HG02623 (cell line): ENCODE measurements around the gene A2M.

ENCODE experiments used
- ATAC-seq: cut with Tn5 transposase; IDR thresholded peaks from one replicate; pipeline ENCODE4 v1.9.1; 2021; ENCODE audit warnings: moderate library complexity; ENCODE audit not compliant: unreplicated experiment

A2M gene

DNA sequence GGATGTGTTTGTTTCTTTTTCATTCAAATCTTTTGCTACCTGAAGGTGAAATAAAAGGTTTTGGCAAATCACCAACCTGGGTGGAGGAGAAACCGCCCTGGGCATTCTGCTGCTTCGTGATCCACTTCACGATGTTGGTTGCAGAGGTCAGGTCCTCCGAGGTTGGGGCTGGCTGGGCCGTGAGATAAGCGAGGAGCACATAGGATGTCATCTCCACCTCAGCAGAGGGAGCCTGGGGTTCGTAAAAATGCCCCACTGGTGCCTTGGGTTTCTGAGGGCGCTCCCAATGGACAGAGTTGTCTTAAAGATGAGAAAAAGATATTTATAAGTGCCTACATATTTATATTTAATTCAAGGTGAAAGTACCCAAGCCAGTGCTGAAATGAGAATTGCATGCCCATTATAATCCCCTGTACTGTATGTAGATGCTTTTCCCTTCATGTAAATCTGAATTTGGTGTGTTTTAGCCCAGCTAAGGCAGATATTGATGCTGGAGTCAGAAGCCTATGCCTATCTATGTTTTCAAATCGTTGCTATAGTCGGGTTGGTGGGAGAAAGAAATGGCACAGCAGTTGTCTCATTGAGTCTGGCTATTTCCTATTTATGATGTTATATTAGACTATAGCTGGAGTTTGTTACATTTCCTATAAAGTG lies 41.1 kb downstream of the A2M start:
- ATAC-seq: no peak

DNA sequence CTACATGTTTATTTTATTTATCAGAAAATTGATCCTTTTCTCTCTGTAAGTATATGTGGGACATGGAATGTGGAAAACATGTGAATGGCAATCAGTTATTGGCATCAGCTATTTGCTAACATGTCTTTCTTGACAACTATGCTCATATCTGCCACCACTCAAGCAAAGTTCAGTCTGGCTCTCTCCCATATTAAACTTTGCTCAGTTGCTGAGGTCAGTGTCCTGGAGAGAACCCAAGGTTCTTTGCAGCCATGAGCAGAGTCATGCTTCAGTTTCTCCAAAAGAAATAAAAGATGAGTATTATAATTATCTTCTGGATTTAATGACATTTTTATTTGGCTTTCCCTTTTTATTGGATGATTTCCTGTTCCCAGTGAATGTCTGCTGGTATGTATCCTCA lies 42.6 kb downstream of the A2M start:
- no peak for ATAC-seq

DNA sequence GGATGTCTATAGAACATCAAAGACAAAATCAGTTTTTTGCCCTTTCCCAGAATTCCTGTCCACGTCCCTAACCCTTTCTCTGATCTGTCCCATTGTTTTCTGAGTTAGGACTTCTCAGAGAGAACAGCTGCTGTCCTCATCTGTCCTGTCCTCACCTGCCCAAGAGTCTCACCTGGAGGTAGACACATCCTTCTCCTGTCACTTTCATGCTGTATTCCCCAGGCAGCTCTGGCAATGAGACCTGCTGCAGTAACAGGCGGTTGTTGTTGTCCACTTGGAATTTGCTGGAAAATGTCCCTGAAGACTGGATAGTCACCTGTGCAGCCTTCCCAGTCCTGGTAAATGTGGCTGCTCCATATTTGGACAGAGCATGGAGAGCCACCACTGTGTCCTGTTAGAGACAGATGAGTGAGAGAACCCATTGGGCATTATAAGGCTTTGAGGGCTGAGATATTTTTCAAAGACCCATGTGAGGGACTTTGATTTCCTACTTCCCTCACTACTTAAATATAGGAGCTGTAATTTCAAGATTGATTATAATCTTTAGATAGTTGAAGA lies 43.2 kb downstream of the A2M start:
- no peak for ATAC-seq

DNA sequence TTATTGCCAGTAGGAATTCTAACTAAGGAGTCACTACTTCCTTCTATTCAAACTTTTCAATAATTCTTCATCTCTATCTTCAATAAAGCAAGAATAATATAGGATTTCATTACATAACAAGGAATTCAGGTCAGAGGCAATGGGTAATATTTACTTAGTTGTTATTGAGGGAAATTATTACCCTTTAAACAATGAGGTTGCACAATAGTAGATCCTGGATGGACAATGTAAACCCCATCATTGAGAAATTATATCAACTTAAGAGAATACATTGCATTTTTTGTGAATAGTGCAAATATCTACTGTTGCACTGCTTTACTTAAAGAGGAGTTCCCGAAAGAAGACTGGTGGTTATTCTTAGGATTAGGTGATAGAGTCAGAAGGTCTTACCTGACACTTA lies 43.8 kb downstream of the A2M start:
- ATAC-seq: no peak

DNA sequence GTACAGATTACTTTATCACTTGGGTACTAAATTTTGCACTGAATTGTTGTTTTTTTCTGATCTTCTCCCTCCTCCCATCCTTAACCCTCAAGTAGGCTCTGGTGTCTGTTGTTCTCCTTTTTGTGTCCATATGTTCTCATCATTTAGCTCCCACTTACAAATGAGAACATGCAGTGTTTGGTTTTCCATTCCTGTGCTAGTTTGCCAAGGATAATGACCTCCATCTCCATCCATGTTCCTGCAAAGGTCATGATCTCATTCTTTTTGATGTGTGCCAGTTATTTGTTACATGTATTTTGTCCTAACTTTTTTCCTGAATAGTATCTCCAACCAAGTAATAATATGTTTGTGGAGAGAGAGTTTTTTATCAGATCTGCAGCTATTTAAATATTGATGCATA lies 44.2 kb downstream of the A2M start:
- no peak for ATAC-seq

DNA sequence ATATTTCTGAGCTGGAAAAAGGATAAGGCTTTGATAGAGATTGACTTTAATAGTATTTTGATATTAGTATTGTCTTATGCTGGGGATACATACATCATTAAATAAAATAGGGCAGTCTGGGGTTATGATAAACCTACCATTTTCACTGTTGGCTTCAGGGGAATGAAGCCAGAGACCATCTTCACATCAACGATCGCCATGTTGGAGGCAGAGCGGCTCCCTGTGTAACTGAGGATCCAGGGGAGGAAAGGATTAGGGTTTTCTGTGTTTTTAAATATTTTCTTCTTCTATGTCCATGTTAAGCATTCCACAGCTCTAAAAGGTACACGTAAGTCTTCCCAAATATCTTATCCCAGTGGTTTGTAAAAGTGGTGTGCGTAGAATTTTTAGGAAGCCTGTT lies 45.4 kb downstream of the A2M start:
- no peak for ATAC-seq

DNA sequence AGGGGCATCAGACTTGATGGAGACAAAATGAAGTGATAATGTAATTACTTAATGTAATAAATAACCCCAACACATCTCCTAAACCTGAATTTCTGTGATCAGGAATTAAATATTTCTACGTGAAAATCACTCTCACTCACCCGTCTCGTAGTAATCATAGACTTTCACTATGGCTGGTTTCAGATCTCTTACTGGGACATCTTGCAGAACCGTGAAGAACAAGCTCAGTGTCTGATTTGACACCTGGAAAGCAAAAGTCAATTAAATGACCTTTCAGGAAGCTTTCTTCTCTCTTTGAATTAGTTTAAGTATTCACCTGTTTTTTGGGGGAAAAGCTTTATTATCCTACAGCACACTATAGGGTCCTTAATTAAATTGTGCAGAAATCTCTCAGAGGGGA lies 47.1 kb downstream of the A2M start:
- no peak for ATAC-seq

DNA sequence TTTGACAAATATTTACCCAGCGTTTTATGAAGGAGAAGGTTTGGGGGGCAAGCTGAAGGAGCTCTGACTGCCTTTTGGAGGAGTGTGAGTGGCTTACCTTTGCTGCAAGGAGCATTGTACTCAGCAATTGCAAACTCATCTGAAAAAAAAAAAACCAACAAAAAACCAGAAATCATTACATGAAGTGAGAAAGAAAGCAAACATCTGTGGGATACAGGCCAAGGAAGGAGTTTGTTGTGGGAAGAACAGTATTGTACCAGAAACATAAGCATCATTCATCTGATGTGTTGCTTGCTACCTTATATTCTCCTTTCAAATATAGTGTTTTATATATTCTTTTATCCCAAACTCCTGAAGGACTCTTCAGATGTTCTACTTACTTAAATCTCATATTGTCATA lies 47.6 kb downstream of the A2M start:
- ATAC-seq: no peak

DNA sequence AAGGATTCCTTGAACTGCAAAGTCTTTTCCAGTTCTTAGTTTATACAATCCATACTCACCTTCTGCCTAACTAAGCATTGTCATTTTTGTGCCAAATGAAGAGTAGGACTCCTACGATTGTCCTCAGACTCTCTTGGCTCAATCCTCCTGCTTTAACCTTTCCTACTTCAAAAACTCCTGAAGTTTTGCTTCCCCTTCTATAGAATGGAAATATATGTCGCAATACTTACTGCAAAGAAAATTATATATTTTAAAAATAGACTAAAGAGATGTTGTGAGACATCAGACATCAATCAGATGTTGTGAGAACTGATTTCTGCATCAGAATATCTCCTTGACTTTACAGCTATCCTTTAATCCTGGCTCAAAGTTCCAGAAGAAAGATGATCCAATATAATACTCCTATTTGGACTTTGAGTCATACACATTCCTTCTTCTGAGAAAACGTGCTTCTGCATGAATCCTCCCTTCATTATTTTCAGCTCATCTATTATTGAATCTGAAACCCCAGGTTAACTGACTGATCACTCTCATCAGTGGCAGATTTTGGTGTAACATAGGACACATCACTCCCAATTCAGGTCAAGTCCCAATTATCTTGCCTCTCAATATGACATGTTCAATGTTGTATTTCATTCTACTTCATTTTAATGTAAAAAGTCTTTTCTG lies 48.8 kb downstream of the A2M start:
- ATAC-seq: no peak

DNA sequence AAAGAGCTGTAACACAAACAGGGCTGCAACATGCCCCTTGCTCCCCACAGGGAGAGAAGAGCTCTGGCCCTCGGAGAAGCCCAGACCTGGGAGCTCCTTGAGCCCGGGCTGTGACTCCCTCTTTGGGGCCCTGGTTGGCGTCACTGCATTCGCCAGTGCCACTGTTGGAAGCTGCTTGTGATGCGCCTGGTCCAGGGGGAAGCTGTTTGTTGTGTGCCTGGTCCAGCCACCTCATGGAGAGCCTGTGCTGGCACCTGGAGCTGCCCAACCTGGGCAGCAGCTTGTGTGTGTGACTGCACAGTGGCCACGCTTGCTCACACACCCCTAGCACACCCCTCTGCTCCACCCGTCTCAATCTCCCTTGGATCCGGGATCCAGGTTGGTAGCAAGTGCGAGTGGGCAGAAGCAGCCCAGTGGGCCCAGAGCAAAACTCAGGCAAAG lies 49.5 kb downstream of the A2M start:
- no peak for ATAC-seq

DNA sequence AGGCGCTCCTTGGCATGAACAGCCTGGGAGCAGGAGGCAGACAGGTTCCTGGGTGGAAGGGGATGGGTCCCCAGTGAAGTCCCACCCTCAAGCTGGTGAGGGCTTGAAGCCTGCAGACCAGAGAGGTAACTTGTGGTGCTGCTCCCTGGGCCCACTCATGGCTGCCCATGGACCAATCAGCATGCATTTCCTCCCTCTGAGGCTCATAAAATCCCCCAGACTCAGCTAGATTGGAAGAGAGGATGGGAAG lies 50.2 kb downstream of the A2M start:
- ATAC-seq: no peak

DNA sequence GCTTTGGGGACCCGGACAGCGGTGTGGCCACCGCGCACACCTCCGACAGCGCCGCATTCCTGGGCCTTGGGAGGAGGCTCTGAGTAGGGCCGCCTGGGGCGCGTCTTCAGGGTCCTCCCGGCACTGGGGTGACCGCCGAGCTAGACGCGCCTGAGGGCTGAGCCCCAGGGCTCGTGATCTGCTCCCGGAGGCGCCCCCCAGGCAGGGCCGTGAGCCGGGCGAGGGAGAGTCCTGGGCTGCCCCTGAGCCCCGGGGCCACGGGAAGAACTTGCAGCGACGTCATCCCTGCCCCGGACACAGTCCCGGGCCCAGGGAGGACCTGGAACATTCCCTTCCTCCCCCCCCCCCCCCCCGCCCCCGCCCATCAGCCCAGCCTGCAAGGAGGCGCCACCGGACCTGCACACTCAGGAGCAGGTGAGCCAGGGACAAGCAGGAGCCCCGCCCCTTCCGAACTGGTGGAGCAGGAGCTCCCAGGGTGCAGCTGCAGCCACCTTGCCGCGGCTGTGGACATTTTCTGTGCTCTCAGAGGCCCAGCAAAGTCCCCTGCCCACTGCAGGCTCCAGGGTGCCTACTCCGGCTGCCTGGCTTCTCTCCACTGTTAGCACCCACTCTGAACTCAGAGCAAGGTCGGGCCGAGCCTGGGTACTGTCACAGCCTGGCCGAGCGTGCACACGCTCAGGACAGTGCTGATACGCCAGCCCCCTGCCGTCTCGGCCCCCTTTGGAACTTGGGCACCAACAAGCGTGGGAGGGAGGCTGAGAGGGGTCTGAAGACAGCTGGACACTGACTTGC lies 50.7 kb downstream of the A2M start:
- ATAC-seq: no peak

DNA sequence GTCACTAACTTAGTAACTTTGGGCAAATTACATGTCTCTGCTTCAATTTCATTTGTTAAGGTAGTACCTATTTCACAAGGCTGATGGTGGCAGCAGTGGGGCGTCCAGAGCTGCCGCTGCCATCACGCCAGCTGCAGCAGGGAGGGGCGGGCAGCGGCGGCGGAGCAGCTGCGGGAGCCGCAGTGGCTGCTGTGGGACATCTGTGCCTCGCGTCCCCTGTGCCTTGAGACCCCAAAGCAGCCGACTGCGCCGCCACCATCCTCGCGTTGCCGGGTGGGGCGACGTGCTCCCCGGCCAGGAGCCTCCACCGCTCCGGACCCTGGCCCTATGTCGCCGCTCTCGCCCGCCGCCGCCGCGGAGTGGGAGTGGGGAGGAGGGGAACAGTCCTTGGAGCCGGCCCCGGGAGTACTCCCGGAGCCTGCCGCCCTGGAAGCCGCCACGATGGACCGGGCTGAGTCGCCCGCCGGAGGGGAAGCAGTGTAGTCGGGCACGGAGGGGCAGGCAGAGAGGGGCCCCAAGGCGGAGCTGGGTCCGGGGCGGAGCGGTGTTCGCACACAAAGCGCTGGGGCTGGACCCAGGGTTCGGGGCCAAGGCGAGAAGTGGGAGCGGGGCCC lies 51.4 kb downstream of the A2M start:
- no peak for ATAC-seq

DNA sequence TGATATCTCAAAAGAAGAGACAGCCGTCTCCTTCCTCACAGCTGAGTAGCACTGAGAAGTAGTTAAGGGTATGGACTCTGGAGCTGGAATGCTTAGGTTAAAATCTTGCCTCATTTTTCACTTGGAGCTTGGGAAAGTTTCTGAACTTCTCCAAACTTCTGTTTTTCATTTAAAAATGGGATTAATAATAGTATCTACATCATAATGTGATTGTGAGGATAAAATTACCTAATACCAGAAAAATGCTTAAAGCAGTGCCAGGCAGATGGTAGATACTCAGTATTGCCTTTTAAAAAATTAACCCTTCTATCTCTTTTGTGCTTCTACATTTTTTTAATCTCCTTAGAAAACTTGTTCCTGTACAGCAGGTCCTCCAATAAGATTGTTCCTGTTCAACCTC lies 63.1 kb downstream of the A2M start:
- no peak for ATAC-seq

DNA sequence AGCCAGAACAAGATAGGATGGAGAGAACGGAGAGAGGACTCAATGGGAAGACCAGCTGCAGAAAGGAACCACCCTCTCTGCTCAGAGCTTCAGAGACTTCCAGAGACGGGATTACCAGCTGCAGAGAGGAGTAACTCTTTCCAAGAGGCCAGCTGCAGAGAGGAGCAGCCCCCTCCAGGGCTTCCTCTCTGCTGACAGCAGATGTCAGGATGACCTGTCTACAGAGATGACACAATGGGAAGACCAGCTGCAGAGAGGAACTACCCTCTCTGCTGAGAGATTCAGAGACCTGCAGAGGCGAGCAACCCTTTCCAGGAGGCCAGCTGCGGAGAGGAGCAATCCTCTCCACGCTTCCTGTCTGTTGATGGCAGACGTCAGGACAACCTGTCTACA lies 64.6 kb downstream of the A2M start:
- ATAC-seq: no peak

DNA sequence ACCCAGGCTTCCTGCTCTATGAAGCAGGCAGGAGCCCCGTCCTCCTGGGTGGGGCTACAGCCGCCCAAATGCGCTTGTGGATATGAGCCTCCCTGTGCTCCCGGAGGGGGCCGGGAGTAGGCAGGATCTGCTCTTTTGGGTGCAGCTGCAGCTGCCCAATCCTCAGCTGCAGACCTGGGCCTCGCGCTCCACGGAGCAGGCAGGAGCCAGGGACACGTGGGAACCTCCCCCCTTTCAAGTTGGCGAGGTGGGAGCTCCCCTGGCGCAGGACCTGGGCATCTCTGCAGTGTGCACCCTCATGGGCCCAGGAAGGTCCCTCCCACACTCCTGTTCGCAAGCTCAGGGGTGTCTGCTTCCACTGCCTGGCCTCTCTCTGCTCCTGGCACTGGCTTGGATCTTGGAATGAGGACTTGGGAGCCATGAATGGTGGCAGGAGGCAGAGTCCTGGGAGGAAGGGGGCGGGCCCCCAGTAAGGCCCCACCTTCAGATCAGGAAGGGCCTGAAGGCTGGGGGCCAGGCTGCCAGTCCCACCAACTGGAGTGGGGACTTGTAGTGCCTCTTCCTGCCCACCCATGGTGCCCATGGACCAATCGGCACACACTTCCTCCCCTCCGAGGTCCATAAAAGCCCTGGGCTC lies 65.1 kb downstream of the A2M start:
- ATAC-seq: no peak

DNA sequence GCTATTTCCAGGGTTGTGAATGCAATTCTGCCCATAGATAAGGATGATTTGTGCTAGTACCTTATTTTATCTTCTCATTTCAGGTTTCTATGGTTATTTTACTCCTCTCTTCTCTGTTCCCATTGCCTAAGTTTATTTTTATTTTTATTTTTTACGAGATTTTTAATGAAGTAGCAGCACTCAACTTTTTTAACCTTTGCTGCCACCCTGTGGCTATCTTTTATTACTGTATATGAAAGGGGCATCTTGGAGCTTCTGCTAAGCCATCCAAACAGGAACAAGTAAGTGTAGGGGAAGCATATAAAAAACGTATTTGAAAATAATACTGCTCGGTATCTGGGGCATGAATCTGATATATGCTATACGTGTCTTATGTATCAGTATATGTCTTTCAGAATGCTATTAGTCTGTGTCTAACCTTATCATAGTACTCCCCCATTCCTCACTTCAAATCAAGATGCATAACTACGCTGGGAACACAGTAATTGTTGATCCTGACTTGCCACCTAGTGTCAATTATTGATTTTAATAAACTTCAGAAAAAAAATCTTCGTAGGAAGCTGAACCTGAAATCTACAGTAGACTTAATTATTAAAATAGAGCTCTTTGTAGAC lies 66.1 kb downstream of the A2M start:
- ATAC-seq: no peak

DNA sequence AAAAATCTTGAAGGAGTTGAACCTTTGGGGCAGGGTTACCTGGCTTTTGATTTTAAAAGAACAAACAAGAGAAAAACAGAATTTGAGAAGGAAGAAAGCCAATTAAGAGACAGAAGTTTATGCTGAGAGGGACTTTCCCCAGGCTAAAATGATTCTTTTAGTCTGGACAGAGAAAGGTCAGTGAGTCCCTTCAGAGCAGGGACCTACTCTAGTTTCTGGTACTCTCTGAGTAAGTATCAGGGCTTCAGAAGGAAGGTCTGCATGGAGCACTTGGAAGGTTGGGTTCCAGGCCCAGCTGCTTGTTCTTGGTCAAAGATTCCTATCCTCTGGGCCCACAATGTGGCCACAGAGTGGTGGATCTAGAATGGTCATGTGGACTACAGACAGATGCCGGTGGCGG lies 66.8 kb downstream of the A2M start:
- no peak for ATAC-seq

DNA sequence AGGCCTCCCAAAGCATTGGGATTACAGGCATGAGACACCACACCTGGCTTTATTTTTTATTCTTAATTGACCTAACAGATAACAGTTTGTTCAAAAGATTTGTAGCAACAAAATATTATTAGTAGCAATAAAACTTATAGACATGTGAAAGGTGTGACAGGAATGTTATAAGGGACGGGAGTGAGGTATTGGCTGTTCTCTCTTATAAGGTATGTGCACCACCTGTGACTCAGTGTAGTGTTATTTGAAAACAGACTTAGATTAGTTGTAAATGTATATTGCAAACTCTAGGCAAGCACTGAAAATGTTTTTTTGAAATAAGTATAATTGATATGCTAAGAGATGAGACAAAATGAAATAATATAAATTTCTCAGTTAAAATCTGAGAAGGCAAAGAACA lies 68.6 kb downstream of the A2M start:
- no peak for ATAC-seq

DNA sequence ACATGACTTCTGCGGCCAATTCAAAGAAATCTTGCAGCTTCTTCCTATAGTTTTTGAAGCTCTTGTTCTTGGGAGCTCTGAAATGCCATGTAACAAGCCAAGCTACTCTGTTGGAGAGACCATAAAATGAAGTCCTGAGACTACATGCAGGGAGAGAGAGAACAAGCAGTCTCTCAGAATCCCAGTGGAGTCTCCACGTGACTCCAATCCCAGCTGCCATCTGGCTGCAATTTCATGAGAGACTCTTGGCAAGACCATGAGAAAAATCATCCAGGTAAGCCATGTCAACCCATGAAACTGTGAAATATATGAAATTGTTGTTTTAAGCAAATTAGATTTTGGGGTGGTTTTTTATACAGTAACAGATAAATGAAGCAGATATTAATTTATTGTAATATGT lies 72.0 kb downstream of the A2M start:
- no peak for ATAC-seq

DNA sequence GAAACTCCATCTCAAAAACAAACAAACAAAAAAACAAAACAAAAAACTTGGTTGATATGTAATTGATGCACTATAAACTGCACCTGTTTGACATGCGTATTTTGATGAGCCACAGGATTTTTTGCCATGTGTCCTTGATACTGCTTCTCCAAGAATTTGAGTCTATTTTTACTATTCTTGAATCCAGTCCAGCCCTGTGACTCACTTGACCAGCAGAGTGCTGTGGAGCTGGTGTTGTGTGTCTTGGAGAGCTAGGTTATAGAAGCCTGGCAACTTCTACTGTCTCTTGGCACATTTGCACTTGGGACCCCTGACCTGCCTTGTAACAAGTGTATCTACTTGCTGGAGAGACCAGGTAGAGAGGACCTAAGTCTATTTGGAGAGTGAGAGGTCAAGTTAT lies 74.4 kb downstream of the A2M start:
- no peak for ATAC-seq
